ENCODE measurements around the gene MRPL19.
"Not testable (repeated sequence)": the region's sequence is repeated elsewhere in the genome, so short reads cannot be mapped to it uniquely, and the experiment has no call there.

The MRPL19 gene

DNA sequence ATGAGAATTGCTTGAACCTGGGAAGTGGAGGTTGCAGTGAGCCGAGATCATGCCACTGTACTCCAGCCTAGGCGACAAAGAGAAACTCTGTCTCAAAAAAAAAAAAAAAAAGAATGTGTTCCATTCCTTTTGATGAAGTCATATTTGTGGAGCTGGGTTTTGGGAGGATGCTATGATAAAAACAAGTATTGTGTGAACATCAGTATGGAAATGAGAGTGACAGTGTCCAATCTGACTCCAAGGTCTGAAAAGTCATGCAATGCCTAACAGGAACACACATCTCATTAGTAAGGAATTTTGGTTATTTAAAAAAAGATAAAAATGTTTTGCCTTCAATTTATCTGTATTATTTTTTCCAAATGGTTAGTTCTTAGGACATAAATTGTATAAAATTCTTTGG is 52.3 kb downstream of the MRPL19 start:
- Histone ChIP-seq H3K27ac (no peak overlapping the region), H3K36me3 (peaks cover 27% of the 10 kb centered on the region), H3K9ac (no peak overlapping the region), H3K4me3 (no peak overlapping the region), H3K4me1 (no peaks in the 10 kb centered on the region), H3K9me3 (peaks cover 5% of the 10 kb centered on the region), H3K27me3 (no peaks in the 10 kb centered on the region), H3K4me2 (no peak overlapping the region), H4K20me1 (no peaks in the 10 kb centered on the region)
- TF ChIP-seq Cebpa-rat (IDR thresholded peaks at IDR 0.05), result no peak

DNA sequence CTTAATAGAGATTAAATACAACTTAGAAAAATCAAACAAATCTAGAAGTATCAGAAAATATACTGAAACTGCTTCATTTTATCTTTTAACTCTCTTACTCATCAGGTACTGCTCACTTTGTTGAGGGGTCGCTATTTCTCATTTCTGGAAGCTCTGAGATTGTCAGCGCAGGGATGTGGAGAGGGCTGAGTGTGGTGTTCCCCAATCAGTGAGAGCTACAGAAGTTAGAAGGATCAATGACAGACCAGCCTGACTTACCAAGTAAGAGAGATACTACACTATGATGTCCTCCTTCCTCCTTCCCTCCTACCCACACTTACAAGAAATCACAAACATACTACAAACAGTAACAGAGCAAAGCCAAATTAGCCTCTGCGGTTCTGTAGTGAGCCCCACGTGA is 56.0 kb downstream of the MRPL19 start:
- Histone ChIP-seq H4K20me1 (no peaks in the 10 kb centered on the region), H3K9me3 (peaks cover 4% of the 10 kb centered on the region), H3K4me2 (no peak overlapping the region), H3K27ac (no peak overlapping the region), H3K9ac (no peak overlapping the region), H3K4me1 (no peaks in the 10 kb centered on the region), H3K36me3 (peaks cover 30% of the 10 kb centered on the region), H3K27me3 (no peaks in the 10 kb centered on the region), H3K4me3 (no peak overlapping the region)
- no peak for TF ChIP-seq Cebpa-rat (IDR thresholded peaks at IDR 0.05)

DNA sequence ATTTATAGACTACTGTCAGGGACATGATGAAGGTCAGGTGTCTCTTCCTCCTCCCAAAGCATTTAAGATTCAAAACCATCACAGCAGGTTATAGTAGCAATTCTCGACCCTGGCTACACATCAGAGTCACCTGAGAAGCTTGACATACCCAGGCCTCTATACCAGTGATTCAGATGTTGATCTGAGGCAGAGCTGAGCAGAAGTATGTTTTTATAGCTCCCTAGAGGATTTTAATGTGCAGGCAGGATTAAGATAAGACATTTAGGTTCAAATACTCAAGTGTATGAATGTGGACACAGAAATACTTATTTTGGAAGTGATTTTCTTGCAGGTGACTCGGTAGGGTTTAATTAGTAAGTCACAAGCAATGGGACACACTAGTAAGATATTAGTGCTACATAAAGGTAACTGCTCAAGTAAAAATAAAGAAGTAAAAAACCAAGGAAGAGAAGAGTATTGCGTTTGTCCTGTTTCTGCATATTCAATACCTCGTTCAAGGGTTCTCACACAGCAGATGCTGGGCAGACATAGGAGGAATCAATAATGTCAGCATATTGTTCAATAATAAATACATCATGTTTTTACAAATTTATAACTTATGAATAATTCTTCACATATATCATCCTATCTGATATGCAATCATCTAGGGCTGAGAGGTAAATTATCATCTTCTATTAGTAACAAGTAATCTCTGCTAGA is 57.2 kb downstream of the MRPL19 start:
- H3K27ac ChIP-seq, result no peak overlapping the region
- 0 out of 2 replicates have a peak, but pooled peaks cover 3% of the 10 kb centered on the region for H3K4me1 ChIP-seq
- peaks cover 26% of the 10 kb centered on the region for H3K36me3 ChIP-seq
- no peaks in the 10 kb centered on the region for H3K9me3 ChIP-seq
- H3K4me2 ChIP-seq, result no peak overlapping the region
- no peak overlapping the region for H3K4me3 ChIP-seq
- H3K9ac ChIP-seq, result no peak overlapping the region
- no peaks in the 10 kb centered on the region for H4K20me1 ChIP-seq
- H3K27me3 ChIP-seq, result no peaks in the 10 kb centered on the region
- TF ChIP-seq Cebpa-rat (IDR thresholded peaks at IDR 0.05), result no peak

DNA sequence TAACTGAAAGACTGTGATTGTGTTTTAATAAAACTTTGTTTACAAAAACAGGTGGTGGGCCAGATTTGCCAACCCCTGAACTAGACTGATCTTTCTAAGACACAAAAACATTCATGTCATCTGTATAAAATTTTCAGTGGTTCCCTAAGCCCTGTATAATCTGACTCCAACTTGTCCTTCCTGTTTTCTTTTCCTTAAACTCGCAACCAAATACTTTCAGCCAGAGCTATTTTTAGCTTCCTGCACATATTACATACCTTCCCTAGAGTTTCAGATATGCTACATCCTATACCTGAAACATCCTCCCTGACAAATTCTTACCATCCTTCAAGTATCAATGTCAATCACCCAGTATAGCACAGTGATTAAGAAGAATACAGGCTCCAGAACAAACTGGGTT is 59.3 kb downstream of the MRPL19 start:
- H3K27ac ChIP-seq, result no peak overlapping the region
- H4K20me1 ChIP-seq, result no peaks in the 10 kb centered on the region
- TF ChIP-seq Cebpa-rat (IDR thresholded peaks at IDR 0.05), result no peak
- H3K4me1 ChIP-seq, result 0 out of 2 replicates have a peak, but pooled peaks cover 4% of the 10 kb centered on the region
- no peak overlapping the region for H3K4me3 ChIP-seq
- no peak overlapping the region for H3K9ac ChIP-seq
- H3K9me3 ChIP-seq, result peaks cover 7% of the 10 kb centered on the region
- H3K4me2 ChIP-seq, result no peak overlapping the region
- H3K36me3 ChIP-seq, result peaks cover 16% of the 10 kb centered on the region
- no peaks in the 10 kb centered on the region for H3K27me3 ChIP-seq

DNA sequence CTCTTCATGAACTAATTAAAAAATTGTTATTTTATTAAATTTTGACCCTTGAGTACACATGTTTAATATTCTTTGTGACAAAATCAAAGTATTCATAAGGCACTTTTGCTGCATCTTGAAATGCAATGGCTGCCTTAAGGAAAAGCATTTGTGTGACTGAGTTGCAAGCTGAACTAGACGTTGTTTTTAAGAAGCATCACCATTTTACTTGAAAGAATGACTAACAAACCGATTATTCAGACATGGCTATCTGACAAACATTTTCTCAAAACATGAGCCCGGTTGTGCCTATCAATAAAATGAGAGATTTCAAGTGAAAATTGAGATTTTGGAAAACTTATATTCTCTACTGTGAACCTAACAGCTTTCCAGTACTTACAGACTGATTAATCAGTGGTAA is 61.3 kb downstream of the MRPL19 start:
- peaks cover 16% of the 10 kb centered on the region for H3K9me3 ChIP-seq
- no peak overlapping the region for H3K4me2 ChIP-seq
- no peak for TF ChIP-seq Cebpa-rat (IDR thresholded peaks at IDR 0.05)
- H3K9ac ChIP-seq, result no peak overlapping the region
- H3K36me3 ChIP-seq, result peaks cover 12% of the 10 kb centered on the region
- no peak overlapping the region for H3K4me3 ChIP-seq
- H3K27me3 ChIP-seq, result no peaks in the 10 kb centered on the region
- no peak overlapping the region for H3K27ac ChIP-seq
- H3K4me1 ChIP-seq, result 0 out of 2 replicates have a peak, but pooled peaks cover 4% of the 10 kb centered on the region
- H4K20me1 ChIP-seq, result no peaks in the 10 kb centered on the region

DNA sequence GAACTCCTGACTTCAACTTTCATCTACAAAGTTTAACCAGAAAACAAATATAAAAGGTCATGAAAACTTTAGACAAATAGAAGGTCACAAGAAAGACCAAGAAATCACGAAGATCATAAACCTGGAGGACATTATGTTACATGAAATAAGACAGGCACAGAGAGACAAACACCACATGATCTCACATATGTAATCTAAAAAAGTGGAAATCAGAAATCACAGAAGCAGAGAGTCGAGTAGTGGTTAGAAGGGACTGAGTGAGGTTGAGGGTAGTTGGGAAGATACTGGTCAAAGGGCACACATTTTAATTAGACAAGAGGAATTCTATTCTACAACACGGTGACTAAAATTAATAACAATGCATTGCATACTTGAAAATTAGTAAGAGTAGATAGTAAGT is 62.7 kb downstream of the MRPL19 start:
- Histone ChIP-seq H3K4me2 (peak overlapping the region; percentile 46), H3K4me3 (no peak overlapping the region; the same call in 1 of the 2 replicates), H3K4me1 (0 out of 2 replicates have a peak, but pooled peaks cover 4% of the 10 kb centered on the region), H3K9me3 (peaks cover 16% of the 10 kb centered on the region), H4K20me1 (no peaks in the 10 kb centered on the region), H3K9ac (no peak overlapping the region), H3K27me3 (no peaks in the 10 kb centered on the region), H3K36me3 (peaks cover 10% of the 10 kb centered on the region; the same call in 1 of the 2 replicates), H3K27ac (no peak overlapping the region)
- TF ChIP-seq Cebpa-rat (IDR thresholded peaks at IDR 0.05), result no peak

DNA sequence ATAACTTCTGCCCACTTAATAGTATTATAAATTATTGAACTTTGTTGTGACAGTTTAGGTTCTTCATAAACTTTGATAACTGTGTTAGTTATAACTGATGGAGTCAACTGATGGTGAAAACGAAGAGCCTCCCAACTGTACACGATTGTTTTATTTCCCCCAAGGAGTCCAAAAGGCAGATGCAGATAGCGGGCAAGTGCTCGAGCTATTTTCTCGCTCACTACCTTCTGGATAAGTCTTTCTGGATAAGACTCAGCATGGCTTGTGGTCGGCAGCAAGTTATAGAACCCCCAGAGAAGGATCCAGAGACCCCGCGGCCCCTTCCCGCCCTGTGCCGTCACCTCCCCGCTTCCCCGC is 63.6 kb downstream of the MRPL19 start:
- Histone ChIP-seq H3K9me3 (peaks cover 16% of the 10 kb centered on the region), H3K27ac (peak overlapping the region; percentile 90), H3K4me3 (peak overlapping the region; percentile 68), H4K20me1 (no peaks in the 10 kb centered on the region), H3K9ac (peak overlapping the region; percentile 85), H3K36me3 (peaks cover 1% of the 10 kb centered on the region; the same call in 1 of the 2 replicates), H3K4me2 (peak overlapping the region; percentile 46), H3K4me1 (0 out of 2 replicates have a peak, but pooled peaks cover 4% of the 10 kb centered on the region), H3K27me3 (no peaks in the 10 kb centered on the region)
- TF ChIP-seq Cebpa-rat (IDR thresholded peaks at IDR 0.05), result no peak

DNA sequence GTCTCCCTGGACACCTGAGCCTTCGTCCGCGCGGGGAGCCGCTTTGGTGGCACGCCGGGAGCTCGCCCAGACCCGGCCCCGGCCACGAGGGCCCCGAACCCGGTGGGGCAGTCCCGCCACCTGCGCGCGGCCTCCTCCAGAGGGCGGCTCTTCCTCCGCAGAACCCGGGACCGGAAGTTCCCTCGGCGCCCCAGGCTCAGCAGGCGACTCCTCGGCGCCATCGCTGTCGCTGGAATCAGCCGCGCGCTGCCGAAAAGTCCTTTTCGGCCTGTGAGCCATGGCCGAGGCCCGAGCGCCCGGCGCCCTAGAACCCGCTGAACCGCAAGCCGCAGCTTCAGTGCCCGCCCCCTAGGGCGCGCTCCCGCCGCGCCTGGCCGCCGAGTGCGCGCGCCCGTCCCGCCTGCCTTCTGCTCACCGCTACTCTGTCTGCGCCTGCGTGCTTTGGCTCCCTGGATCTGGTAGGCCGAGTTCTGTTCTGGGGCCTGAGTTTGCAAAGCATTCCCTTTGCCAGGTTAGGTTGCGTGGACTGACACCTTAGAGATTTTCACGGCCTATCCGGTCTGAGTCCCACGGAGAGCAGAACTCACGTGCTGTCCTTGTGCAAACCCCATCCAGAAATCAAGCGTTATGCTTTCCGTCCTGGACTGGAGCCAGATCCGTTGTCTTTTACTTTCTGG is 64.1 kb downstream of the MRPL19 start, which contains the start of gene GCFC2:
GCFC2 (minus strand) TSS at position 339 of the 677 bp plus-strand sequence; CDS start at position 279, 60 bp downstream.
- Histone ChIP-seq H3K4me2 (peak within 1 kb of the TSS; percentile 46), H3K4me3 (peak within 1 kb of the TSS; percentile 68), H3K27me3 (no peaks in the 10 kb centered on the region), H4K20me1 (no peaks in the 10 kb centered on the region), H3K4me1 (0 out of 2 replicates have a peak, but pooled peaks cover 4% of the 10 kb centered on the region), H3K9me3 (peaks cover 16% of the 10 kb centered on the region), H3K9ac (peak within 1 kb of the TSS; percentile 85), H3K27ac (peak within 1 kb of the TSS; percentile 90), H3K36me3 (no peaks in the 10 kb centered on the region)
- no peak for TF ChIP-seq Cebpa-rat (IDR thresholded peaks at IDR 0.05)

DNA sequence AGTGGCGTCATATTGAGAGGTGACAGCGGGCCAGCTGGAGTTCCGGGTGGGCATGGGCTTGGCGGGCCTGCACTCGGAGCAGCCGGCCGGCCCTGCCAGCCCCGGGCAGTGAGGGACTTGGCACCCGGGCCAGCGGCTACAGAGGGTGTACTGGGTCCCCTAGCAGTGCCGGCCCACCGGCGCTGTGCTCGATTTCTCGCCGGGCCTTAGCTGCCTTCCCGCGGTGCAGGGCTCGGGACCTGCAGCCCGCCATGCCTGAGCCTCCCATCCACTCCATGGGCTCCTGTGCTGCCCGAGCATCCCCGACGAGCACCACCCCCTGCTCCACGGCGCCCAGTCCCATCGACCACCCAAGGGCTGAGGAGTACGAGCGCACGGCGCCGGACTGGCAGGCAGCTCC is 65.0 kb downstream of the MRPL19 start:
- not testable (repeated sequence) for H3K4me1 ChIP-seq, H3K36me3 ChIP-seq, H3K27ac ChIP-seq, H4K20me1 ChIP-seq, H3K27me3 ChIP-seq, H3K9ac ChIP-seq, H3K4me3 ChIP-seq, H3K4me2 ChIP-seq
- peaks cover 16% of the 10 kb centered on the region for H3K9me3 ChIP-seq

DNA sequence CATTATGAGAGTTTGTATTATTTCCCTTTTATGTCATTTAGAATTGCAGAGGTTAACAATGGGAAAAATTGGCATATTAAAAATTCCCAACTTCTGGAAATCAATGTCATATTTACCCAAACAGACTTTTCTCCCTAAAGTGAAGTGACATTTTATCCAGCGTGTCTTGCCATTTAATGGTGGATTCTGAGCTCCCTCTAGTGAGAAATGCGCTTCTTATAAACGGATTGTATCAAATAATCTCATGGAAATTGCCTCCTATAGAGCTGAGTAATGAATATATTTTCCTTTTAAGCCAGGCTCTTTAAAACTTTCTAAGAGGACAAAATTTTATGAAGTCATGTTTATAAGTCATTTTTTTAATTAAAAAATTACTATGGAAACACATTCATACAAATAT is 69.8 kb downstream of the MRPL19 start:
- Histone ChIP-seq H3K27me3 (no peaks in the 10 kb centered on the region), H3K4me1 (no peaks in the 10 kb centered on the region), H3K4me2 (no peak overlapping the region), H4K20me1 (no peaks in the 10 kb centered on the region), H3K9me3 (peaks cover 4% of the 10 kb centered on the region; the same call in 1 of the 2 replicates), H3K9ac (no peak overlapping the region), H3K36me3 (no peaks in the 10 kb centered on the region), H3K4me3 (no peak overlapping the region), H3K27ac (no peak overlapping the region)
- no peak for TF ChIP-seq Cebpa-rat (IDR thresholded peaks at IDR 0.05)

Data from BLaER1 (cell line).